Right lung (tissue), 10 donors: ENCODE results near the gene SMTNL2. TPM values are rescaled to one million over a fixed set of nuclear protein-coding genes. Genes with fewer than 3 reads are reported as not detected.

Experiments
- DNase-seq, 2 donors: peaks; one replicate each; pipeline ENCODE4 v3.0.0-alpha.2; 2013
- long read RNA-seq, 8 donors: transcript quantifications; one replicate each; lab custom pipeline, GENCODE V29; 2026
- polyA plus RNA-seq, 5 donors: library from polyadenylated mRNA; unstranded; fragments of 120-200 nt; gene quantifications; one replicate each; pipeline versions ENCODE4 v1.2.1 to v1.2.3, GENCODE V29; 2013; ENCODE audit warnings: inconsistent platforms in 1 of 5, low replicate concordance in 1 of 5; ENCODE audit not compliant: insufficient read length in 5 of 5, insufficient read depth in 1 of 5

Gene SMTNL2
- polyA plus RNA-seq, result 10 to 100 TPM; 17.2 to 32.0 (median 22.6) TPM
- long read RNA-seq, donor 1, transcript SMTNL2-202 (8 exons, 2,280 nt), result major isoform, 8 of 8 reads
- long read RNA-seq, donor 1, partial matches to known transcripts, result 0 of 8 reads
- long read RNA-seq, donor 1, other reads (novel, unspliced or antisense), result 0 of 8 reads
- long read RNA-seq, donor 2, partial matches to known transcripts, result 5 of 7 reads
- long read RNA-seq, donor 2, other reads (novel, unspliced or antisense), result 0 of 7 reads
- long read RNA-seq, donor 3, result 0 reads
- long read RNA-seq, donor 4, partial matches to known transcripts, result 0 of 1 reads
- long read RNA-seq, donor 4, other reads (novel, unspliced or antisense), result 0 of 1 reads
- long read RNA-seq, donor 5, partial matches to known transcripts, result 0 of 4 reads
- long read RNA-seq, donor 5, other reads (novel, unspliced or antisense), result 0 of 4 reads
- long read RNA-seq, donor 6, partial matches to known transcripts, result 15 of 18 reads
- long read RNA-seq, donor 6, other reads (novel, unspliced or antisense), result 0 of 18 reads
- long read RNA-seq, donor 7, partial matches to known transcripts, result 5 of 8 reads
- long read RNA-seq, donor 7, other reads (novel, unspliced or antisense), result 0 of 8 reads
- long read RNA-seq, donor 8, result 0 reads

DNA sequence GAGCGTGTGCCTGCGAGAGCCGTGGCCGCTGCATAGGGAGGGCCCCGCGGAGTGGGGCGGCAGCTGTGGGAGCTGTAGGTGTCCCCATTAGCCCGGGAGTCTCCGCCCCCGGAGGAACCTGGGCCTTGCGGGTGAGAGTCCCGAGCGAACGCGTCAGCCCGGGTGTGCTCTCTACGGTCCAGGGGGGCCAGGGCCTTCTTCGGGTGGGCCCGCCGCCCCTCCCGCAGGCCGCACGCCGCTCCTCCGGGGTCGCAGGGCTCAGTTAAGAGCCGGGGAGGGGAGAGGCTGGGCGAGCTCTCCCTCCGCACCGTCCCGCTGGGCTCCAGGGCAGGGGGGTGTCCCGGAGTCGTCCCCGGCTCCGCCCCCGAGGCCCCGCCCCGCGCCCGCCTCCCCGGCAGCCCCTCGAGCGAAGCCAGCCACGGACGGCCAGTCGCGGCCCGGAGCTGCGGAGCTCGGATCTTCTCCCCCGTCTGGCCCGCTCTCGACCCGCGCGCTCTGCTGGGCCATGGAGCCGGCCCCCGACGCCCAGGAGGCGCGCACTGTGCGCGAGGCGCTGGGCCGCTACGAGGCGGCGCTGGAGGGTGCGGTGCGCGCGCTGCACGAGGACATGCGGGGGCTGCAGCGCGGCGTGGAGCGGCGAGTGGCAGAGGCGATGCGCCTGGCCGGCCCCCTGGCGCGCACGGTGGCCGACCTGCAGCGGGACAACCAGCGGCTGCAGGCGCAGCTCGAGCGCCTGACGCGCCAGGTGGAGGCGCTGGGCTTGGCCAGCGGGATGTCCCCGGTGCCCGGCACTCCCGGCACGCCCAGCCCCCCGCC lies at the start of gene SMTNL2:
SMTNL2 (plus strand) TSS at position 429 of the 816 bp plus-strand sequence; CDS start at position 506, 77 bp downstream.
- DNase-seq, result peak; percentile 71 to 82

GRCh38 chr17:4534928-4535666 lies 49.2 kb upstream of the SMTNL2 start:
- DNase-seq, result no peak

- DNase-seq, result no peak
These were observed 48.6 kb upstream of the SMTNL2 start for GRCh38 chr17:4535667-4536258.

DNA sequence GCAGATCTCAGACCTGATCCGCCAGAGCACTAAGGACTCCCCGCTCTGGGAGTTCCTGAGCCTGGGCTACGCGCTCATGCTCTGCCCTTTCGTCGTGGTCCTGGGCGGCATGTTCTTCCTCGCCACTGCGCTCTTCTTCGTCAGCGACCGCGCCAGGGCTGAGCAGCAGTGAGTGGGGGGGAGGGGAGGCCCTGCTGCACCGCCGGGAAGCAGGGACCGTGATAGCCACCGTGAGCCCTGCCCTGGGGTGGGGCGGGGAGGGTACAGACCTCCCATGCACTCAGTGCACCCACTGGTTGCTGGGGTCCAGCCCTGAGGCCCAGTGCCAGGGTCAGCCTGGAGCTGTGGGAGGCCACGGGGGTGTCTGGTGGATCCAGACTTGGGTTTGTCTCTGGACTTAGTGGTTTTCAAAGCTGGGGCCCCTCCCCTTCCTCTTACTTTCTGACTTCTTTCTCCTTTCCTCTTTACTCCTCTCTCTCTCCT lies 48.0 kb upstream of the SMTNL2 start:
- DNase-seq, result no peak

- DNase-seq, result no peak
These were observed 47.5 kb upstream of the SMTNL2 start for GRCh38 chr17:4536742-4537411.

GRCh38 chr17:4537451-4538235 lies 46.7 kb upstream of the SMTNL2 start:
- DNase-seq, result no peak

DNA sequence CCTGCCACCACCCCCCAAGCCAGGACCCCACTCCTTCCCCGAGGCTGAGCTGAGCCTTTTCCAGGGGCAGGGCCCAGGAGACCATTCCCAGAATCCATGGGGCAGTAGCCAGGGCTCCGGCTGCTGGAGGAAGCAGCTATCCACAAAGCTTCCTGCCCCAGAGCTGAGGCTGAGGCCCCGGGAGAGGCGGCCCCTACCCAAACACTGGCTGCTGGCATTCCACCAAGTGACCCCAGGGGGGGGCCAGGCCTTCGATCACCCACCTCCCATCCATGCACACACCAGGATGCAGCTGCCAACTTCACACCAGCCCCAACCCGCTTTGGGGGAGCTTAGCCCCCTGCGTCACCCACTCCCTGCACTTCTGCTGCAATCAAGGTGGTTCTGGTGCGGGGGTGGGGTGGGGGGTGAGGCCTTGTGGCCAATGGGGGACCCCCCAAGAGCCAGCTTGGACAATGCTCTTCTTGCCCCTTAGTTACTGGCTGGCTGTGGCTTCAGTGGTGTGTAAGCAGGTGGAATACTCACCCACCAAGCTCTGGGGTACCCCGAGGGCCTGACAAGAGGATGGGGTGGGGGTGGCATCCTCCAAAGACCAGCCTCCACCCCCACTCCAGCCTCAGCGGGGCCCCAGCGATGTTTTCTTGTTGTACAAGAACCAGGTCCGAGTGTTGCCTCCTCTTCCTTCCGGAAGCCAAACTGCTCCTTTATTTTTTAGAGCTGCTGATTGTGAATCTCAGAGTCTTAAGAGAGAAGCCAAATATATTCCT lies 45.9 kb upstream of the SMTNL2 start:
- DNase-seq, result no peak

DNA sequence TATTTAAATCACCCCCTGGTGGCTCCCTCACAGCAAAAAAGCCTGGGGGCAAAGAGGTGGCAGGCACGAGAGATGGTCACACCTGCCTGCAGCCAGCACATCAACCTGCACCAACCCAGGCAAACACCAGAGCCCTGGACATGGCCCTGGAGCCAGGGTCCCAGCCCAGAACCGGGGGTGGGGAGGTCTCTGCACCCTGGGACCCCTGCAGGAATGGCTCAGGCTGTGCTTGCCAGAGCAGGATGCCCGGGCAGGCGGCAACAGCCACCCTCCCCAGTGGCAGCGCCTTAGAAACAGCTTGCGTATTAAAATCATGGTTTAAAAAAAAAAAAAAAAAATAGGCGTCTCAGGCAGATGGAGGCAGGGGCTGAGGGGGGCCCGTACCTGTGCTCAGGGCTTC lies 45.3 kb upstream of the SMTNL2 start:
- no peak for DNase-seq

DNA sequence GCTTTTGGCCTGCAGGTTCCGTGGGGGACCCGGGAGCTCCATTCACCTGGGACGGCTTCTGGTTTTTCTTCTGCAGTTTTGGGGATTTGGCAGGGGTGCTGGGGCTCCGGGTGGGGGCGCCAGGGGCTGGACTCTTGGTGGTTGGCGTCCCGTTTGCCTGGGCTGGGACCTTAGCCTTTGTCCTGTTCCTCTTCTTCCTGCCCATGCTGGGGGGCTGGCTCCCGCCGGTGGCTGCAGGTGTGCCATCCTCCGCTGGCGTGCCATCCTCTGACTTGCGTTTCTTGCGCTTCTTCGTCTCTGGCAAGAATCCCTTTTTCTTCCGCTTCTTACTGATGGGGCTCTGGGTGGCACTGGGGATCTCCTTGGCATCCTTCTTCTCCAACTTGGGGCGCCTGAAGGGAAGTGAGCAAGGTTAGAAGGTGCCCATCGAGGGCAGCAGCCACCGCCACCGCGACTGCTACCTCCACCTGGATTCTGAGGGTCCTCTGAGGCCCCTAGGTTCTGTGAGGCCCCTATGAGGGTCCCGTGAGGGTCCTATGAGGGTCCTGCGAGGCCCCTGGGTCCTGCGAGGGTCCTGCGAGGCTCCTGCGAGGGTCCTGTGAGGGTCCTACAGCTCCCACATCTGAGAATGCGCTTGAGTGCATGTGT lies 44.6 kb upstream of the SMTNL2 start:
- no peak for DNase-seq

GRCh38 chr17:4540224-4540651 lies 44.1 kb upstream of the SMTNL2 start:
- no peak for DNase-seq

DNA sequence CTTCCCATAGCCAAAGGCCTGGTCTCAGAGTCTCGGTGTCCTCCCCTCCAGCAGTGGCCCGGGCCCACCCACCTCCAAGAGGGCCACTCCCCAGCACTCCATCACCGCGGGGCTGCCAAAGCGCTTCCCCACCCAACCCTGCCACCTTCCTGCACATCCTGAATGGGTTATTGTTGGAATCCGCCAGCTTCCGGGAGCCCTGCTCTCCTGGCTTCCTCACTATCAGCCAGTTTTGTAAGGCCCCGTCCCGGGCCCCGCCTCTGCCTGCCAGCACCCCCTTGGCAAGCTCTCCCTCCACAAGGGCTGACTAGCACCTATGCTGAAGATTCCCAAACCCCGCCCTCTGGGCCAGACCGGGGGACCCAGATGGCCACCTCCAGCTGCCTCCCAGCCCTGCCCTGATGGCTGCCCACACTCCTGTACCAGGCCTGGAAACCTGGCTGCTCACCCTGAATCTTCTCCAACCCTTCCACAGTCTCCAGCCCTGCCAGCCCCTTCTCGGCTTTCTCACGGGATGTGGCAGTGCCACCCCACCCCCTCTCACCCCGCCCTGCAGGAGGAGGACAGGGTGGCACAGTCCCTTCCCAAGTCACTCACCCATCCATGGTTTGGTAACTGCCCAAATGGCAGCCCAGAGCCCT lies 43.5 kb upstream of the SMTNL2 start:
- no peak for DNase-seq

DNA sequence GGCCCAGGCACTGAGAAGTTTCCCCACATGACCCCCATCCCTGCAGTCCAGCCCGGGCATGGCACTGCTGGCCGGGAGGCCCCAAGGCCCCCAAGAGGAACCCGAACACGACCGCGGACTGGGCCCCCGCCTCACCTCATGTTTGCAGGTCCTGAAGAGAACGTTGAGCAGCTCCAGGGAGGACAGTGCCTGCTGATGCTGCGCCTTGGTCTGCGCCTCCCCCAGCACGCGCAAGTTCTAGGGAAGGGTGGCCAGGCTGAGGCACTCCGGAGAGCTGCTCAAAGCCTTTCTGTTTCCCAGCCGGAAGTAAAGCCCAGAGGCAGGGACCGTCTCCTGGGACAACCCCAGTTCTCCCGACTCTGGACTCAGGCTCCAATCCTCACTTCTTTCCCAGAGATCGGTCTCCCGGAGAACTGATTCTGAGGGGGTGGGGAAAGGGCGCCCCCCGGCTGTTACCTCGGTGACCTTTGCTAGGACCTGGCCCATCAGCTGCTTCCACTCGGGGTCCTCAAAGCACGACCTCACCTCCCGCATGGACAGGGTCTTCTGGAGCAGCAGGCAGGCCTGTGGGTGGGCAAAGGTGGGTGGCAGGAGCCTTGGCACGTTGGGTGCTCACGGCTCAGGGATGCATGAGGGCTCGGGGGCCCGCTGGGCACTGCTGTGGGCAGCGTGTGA lies 42.9 kb upstream of the SMTNL2 start:
- no peak for DNase-seq

DNA sequence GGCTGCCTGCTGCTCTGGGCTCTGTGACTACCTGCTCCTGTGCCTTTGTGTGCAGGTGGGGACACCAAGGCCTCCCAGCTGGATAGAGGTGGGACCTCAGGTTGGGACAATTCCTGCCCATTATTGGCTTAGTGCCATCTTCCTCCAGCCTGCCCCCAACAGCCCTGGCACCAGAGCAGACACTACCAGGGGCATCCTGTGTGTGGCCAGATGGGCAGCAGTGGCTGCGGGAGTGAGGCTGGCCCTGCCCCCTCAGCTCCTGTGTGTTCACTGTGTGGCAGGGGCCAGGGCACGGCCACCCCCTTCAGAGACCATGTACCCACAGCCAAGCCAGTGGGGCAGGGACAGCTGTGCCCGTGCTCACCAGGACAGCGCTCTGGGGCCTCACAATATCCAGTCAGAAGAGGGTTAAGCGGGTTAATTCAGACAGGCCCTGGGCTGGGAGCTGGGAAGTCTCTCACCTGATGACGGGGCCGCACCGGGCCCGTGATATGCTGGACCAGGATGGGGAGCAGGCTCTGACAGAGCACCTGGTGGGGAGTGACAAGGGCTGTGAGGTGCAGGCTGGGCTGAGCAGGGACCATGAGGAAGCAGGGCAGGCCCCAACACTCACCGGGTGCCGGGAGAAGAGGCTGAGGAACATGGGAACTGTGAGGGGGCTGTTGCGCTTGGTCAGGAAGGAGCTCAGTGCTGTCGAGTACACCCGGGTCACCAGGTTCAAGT lies 42.2 kb upstream of the SMTNL2 start:
- no peak for DNase-seq

DNA sequence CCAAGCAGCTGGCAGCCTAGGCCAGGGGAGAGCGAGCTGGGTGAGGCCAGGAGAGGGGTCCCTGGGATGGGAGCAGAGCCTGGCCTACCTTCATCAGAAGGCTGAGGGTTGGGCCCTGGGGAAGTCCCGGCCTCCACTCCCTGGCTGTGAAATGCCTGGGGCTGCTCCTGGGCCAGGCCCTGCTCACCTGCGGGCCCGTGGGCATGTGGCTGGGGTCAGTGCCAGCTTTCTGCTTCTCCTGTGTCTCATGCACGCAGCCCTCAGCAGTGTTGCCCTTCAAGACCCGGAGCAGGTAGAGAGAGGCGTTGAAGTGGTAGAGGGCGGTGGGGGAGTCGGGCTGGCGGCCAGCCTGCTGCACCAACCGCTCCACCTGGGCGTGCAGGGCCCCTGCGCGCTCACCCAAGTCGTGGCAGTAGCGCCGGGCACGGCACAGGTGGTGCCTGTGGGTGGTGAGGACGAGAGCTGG lies 41.6 kb upstream of the SMTNL2 start:
- no peak for DNase-seq

DNA sequence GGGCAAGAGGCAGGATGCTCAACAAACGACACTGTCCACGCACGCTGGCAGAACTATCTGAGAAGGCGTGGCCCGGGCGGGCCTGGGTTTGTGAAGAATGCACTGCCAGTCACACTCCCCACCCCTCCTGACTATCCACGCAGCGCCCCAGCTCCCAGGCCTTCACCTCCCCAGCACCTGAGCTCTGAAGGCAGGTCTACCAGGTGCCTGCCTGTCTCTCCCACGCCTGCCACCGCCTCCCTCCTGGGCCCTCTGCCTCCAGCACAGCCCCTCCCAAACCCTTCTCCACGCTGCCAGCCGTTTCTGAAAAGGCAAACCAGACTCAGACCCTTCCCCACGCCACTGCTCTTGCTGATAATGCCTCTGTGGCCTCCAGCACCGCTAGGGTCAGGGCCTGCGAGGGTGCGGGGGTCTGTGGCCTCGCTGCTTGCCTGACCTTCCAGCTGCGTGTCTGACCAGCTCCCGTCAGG lies 40.7 kb upstream of the SMTNL2 start:
- DNase-seq, result no peak
